Brain pericyte (primary cell): ENCODE measurements around the gene SLC38A8.

Source experiments
- DNase-seq: peaks from one replicate; pipeline ENCODE4 v3.0.0-alpha.2; 2012; ENCODE audit warnings: low read depth, low spot score

Gene SLC38A8

DNA sequence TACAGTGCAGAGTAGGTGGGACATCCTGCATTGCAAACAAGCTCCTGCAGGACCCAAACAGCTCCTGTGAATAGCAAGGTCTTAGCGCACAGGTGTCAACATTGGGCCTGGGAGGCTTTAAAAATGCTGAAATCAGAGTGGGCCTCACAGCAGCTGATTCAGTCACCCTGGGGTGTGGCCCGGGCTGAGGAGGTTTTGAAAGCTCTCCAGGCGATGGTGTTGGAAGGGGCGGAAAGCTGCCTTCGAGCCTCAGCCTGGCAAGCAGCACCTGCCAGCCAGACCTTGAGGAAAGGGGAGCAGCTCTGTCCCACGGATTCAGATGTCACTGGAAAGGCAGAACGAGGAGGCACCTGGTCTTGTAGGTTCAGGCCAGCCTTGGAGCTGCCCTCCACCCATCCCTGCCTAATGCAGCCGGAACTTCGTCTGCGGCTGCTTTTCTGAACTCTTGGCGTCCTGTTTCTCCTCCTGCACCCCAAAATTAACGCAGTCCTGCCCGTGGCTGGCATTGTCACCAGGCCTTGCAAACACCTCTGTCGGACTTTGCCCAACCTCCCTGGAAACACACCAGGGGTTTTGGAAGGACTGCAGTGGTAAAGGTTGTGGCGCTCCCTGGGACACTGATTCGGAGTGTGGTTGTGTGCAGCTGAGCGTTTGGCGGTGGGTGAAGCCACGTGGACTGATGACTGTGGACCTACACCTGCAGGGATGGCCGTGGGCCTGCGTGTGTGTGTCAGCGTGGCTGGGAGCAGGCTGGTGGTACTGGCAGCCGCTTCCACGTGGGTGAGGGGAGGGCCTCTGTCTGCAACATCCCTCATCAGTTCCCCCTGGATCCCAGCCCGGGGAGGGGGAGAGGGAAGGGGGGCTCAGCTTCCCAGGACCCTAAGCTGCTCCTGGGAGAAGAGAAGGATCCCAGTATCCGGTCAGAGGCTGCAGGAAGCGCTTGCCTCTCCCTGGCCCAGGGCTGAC, 71.1 kb downstream of the SLC38A8 start:
- DNase-seq = no peak

DNA sequence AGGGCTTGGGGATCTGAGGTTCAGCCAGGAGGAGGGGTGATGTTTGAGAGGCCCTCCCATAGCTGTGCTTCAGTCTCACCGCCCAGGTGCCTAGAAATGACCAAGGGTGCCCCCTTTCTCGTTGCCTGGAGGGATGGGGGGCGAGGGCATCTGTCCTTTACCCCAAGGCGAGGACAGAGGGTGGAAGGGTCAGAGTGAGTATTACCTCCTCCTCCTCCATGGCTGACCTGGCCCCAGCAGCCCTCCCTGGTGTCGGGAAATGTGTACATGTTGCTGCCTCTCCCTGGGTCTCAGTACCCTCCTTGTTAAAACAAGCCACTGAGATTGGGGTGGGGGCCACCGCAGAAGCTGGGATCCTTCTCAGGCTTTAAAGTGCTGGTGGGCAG, 72.2 kb downstream of the SLC38A8 start:
- no peak for DNase-seq

DNA sequence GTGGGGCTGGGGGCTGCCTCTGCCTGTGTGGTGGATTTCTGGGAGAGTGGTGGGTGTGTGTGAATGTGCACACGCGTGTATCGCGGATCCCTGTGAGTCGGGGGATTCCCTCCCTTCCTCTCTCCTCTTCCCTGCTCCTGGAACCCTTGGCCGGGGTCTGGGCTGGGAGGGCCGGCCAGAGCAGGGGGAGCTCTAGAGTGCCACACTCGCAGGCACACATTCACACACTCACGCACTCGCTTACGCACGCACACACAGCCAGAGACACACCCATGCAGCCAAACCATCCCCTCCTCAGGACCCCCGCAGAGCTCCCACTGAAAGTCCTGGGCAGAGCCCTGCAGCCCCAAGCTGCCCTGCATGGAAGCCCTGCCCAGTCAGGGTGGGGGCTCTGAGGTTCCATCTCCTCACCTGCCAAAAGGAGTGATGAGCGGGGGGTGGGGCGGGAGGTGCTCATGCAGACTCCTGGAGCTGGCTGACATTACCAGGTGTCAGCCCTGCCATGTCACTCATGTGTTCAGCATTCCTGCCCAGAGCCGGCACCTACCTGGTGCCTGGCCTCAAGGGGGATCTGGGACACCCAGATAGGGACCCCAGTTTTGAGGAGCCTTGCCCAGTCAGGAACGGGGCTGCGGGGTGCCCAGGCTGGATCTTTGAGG, 72.7 kb downstream of the SLC38A8 start:
- DNase-seq = no peak

DNA sequence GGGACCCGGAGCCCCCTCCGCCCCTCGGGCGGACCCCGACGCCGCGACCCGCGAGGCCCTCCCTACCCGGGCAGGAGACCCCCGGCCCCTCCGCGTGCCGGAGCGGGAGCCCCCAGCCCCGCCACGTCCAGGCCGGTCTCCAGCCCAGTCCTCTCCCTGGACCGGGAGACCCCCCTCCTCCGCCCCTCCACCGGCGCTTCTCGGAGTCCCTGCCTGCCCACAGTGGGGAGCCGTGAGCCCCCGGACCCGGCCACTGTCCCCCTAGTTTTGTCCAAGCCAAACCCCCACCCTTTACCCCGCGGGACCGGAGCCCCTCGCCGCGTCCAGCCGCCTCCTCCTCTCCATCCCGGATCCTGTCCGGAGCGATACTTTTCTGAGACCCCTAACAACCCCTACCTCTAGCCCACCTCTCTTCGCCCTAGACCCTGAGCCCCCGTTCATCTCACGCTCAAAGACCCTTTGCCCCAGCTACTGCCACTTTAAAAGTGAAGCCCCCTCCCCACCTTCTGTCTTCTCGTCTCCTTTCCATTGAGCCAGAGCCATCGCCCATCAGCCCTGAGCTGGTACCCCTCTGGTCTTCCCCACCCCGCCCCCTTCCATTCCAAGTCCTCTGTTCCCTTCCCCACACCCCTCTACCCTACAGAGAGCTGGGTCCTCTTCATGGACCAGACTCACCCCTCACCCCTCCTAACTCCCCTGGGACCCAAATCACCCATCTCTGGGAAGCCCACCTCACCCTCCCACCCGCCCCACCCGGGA, 73.5 kb downstream of the SLC38A8 start:
- no peak for DNase-seq

DNA sequence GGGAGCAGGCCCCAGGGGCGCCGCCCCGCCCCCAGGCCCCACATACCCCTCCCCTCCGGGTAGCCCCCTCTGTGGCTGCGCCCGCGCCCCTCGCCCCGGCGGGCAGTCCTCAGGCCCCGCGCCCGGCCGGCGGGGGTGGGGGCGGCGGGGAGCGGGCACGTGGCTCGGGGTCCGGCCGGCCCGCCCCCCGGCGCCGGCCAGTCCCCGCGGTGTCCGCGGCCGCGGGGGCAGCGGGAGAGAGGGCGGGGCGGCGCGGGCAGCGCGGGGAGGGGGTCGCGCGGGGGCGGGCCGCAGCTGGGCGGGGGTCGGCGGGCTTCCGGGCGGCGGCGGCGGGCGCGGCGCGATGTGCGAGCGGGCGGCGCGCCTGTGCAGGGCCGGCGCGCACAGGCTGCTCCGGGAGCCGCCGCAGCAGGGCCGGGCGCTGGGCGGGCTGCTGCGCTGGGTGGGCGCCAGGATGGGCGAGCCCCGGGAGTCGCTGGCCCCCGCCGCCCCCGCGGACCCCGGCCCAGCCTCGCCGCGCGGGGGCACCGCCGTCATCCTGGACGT, 74.2 kb downstream of the SLC38A8 start:
- DNase-seq = no peak

DNA sequence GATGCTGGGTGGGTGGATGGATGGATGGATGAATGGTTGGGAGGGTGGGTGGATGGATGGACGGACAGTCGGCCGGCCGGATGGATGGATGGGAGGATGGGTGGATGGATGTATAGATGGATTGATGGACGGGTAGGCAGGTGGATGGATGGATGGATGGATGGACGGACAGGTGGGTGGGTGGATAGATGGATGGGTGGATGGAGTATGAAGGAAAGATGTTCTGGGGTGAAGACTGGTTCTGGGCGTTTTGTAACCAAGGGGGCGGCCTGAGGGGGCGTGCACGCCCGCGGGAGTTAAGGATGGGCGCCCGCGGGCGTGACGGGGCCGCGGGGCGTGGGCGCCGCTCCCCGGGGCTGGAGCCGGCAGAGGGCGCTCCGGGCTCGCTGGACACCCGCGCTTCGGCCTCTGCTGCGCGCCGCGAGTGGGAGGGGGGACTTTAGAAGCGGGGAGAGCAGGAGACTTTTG, 74.7 kb downstream of the SLC38A8 start, which contains the start of gene NECAB2:
TSS of gene NECAB2 (plus strand) at position 407 of the 468 bp plus-strand sequence. CDS start 405 bp downstream, outside the sequence.
- no peak for DNase-seq

DNA sequence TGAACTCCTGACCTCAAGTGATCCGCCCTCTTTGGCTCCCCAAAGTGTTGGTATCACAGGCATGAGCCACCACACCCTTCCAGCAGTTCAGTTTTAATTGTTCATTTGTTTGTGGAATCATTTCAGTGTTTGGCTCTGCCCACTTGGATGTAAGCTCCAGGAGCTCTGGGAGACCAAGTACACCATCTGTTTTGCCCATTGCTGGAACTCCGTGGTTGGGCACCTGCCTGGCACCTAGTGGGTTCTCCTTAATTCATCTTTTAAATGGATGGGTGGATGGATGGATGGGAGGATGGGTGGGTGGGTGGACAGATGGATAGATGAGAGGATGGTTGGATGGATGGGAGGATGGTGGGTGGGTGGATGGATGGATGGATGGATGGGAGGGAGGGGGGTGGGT, 75.5 kb downstream of the SLC38A8 start:
- DNase-seq = no peak

DNA sequence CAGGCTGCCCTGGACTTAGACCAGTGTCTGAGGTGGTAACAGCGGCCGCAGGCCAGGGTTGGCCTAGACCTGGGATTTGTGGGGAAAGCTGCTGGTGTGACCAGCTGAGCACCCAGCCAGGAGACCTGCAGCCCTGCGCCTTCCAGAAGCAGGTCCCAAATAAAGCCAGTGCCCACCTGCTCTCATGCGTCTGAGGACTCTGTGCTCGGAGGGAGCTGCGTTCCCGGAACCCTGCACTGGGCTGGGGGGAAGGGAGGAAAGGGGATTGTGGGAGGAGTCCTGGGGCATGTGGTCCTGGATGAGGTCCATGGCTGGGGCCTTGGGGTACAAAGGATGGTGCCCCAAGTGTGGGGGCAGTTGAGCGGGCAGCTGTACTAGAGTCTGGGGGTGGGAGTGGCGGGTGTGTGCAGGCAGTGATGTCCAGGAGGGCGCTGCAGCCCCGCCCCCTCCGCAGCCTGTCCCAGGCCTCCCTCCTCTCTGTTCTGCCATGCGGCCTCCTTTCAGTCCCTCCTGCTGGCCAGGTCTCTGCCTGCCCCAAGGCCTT, 76.4 kb downstream of the SLC38A8 start:
- no peak for DNase-seq

DNA sequence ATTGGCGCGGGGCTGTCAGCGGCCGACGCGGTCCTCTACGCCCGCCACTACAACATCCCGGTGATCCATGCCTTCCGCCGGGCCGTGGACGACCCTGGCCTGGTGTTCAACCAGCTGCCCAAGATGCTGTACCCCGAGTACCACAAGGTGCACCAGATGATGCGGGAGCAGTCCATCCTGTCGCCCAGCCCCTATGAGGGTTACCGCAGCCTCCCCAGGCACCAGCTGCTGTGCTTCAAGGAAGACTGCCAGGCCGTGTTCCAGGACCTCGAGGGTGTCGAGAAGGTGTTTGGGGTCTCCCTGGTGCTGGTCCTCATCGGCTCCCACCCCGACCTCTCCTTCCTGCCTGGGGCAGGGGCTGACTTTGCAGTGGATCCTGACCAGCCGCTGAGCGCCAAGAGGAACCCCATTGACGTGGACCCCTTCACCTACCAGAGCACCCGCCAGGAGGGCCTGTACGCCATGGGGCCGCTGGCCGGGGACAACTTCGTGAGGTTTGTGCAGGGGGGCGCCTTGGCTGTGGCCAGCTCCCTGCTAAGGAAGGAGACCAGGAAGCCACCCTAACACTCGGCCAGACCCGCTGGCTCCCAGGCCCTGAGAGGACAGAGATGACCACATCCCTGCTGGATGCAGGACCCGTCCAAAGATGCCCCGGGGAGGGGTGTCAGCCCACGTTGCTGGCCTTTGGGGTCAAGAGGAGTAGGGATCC, 77.0 kb downstream of the SLC38A8 start:
- DNase-seq = no peak

DNA sequence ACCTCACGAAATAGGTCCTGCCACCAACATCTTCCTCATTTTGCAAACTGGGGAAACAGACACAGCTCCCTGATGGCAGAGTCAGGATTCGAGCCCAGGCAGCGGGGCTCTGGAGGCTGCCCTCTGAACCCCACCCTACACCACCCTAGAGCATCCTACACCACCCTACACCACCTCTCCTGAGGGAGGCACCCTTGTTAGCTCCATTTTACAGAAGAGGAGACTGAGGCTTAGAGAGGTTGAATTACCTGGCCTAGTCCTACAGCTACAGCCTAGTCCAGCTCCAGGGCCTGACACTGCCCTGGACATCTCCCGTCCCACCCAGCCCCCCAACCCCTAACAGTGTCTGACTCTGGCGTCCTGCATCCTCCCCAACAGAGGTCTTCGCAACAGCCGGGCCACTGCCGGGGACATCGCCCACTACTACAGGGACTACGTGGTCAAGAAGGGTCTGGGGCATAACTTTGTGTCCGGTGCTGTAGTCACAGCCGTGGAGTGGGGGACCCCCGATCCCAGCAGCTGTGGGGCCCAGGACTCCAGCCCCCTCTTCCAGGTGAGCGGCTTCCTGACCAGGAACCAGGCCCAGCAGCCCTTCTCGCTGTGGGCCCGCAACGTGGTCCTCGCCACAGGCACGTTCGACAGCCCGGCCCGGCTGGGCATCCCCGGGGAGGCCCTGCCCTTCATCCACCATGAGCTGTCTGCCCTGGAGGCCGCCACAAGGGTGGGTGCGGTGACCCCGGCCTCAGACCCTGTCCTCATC, 77.7 kb downstream of the SLC38A8 start:
- no peak for DNase-seq

DNA sequence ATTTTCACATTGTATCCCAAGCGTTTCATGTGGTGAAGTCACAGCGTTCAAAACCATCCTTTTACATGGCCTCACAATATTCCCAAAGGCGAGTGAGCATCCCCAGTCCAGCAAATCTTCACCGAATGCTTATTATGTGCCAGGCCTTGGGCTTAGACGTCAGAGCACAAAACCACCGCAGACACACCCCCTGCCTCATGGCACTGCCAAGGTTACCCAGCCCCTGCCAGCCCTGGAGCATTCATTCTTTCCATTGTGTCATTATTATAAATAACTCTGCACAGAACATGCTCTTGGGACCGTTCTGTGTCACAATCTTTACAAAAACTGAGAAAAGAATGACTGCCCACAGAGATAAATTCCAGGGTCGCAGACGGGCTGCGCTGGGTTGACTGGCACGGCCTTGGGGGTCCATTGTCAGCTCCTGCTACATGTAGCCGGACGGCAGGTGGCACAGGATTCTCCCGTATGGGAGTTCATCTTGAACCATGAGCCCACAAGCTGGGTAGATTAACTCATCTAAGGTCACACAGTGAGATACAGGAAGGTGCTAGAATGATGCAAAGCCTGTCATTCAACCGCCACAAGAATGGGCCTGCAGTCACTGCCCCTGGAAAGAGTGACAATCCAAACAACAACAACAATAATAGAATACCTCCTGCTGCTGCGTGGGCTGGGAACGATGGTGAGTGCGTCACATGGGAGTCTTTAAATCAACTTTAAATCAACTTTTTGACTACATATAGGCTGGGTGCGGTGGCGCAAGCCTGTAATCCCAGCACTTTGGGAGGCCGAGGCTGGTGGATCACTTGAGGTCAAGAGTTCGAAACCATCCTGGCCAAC, 79.1 kb downstream of the SLC38A8 start:
- DNase-seq = no peak

DNA sequence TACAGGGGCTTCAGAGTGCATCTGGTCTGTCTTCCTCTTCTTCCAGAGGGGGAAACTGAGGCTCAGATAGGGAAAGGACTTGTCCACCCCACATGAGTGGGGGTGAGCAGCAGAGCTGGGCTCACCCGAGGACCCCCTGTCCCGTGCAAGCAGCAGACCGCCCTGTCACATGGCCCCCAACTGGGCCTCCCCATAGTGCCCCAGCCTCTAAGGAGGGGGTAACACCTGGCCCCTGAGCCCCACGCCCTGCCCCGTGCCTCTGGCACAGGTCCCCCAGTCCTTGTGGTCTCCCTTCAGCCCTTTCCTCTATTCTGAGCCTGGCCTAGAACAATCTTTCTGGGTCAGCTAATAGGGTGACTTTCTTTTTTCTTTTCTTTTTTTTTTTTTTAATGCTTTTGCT, 81.0 kb downstream of the SLC38A8 start:
- no peak for DNase-seq

DNA sequence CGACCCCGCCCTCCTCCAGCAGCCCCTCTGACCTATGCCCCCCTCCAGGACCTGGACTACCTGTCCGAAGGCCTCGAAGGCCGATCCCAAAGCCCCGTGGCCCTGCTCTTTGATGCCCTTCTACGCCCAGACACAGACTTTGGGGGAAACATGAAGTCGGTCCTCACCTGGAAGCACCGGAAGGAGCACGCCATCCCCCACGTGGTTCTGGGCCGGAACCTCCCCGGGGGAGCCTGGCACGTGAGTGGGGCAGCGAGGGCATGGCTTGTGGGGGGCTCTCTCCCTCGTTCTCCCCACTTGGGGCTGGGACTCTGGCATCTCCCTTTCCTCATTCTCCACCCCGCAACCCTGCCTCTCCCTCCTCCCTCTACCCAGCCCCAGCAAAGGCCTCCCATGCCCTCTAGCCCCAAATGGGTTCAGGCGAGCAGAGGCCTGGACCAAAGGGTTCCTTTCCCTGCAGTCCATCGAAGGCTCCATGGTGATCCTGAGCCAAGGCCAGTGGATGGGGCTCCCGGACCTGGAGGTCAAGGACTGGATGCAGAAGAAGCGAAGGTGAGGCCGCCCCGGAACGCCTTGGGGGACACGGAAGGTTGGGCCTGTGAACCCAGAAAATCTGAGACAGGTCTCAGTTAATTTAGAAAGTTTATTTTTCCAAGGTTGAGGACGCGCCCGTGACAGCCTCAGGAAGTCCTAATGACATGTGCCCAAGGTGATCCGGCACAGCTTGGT, 81.9 kb downstream of the SLC38A8 start:
- DNase-seq = no peak
